HepG2 (cell line): Measurements from ENCODE around the gene LENEP. TPM values are rescaled to one million over a fixed set of nuclear protein-coding genes. Genes with fewer than 3 reads are reported as not detected.

Experiments
- BORCS8-MEF2B ChIP-seq: sonication (generic); formaldehyde crosslinking; IDR thresholded peaks from 2 replicates; pipeline ENCODE4 v1.8.0; 2022; ENCODE audit warnings: mild to moderate bottlenecking, missing genetic modification reagents
- BRCA1 ChIP-seq: sonication (generic); formaldehyde crosslinking; IDR thresholded peaks from 2 replicates; pipeline ENCODE4 v1.4.0; 2020; ENCODE audit warnings: missing genetic modification reagents
- BRD4 ChIP-seq: sonication (generic); formaldehyde crosslinking; IDR thresholded peaks from 2 replicates; pipeline ENCODE4 v1.4.0; 2020; ENCODE audit warnings: missing genetic modification reagents
- CCDC6 ChIP-seq: sonication (generic); formaldehyde crosslinking; IDR thresholded peaks from 2 replicates; pipeline ENCODE4 v1.8.1; 2022; ENCODE audit warnings: mild to moderate bottlenecking, missing genetic modification reagents, moderate library complexity
- HBP1 ChIP-seq: IDR thresholded peaks from 2 replicates; pipeline ENCODE4 v1.6.1; 2016; ENCODE audit warnings: low read depth, control low read depth
- HOXA5 ChIP-seq: sonication (generic); formaldehyde crosslinking; IDR thresholded peaks from 2 replicates; pipeline ENCODE4 v1.4.0; 2020; ENCODE audit warnings: missing genetic modification reagents
- KDM4B ChIP-seq: sonication (generic); formaldehyde crosslinking; IDR thresholded peaks from 2 replicates; pipeline ENCODE4 v1.4.0; 2020; ENCODE audit warnings: missing genetic modification reagents
- KLF12 ChIP-seq: sonication (generic); formaldehyde crosslinking; IDR thresholded peaks from 2 replicates; pipeline ENCODE4 v1.4.0; 2020; ENCODE audit warnings: missing genetic modification reagents, borderline replicate concordance
- KLF16 ChIP-seq, 2 experiments: sonication (generic) in 1 of 2; formaldehyde crosslinking in 1 of 2; IDR thresholded peaks; 2 replicates each; pipeline versions ENCODE4 v1.6.1 to v1.8.0; 2016 to 2023; ENCODE audit warnings: missing genetic modification reagents in 2 of 2, missing compliant biosample characterization in 1 of 2
- MXI1 ChIP-seq: IDR thresholded peaks from 3 replicates; pipeline ENCODE4 v1.6.1; 2012; ENCODE audit warnings: low read depth, low read length, inconsistent platforms, borderline replicate concordance
- PATZ1 ChIP-seq: sonication (generic); formaldehyde crosslinking; IDR thresholded peaks from 2 replicates; pipeline ENCODE4 v1.4.0; 2020; ENCODE audit warnings: missing genetic modification reagents
- PRDM4 ChIP-seq: sonication (generic); formaldehyde crosslinking; IDR thresholded peaks from 2 replicates; pipeline ENCODE4 v1.9.0; 2021; ENCODE audit warnings: missing genetic modification reagents, borderline replicate concordance
- RBFOX2 ChIP-seq: fragments of 200-400 bp; formaldehyde crosslinking; IDR thresholded peaks from 2 replicates; pipeline ENCODE4 v1.6.1; 2017; ENCODE audit warnings: low read depth, mild to moderate bottlenecking, low read length
- SAP130 ChIP-seq: IDR thresholded peaks from 2 replicates; pipeline ENCODE4 v1.6.1; 2016; ENCODE audit warnings: low read depth
- SNAI1 ChIP-seq: sonication (generic); formaldehyde crosslinking; IDR thresholded peaks from 2 replicates; pipeline ENCODE4 v1.5.0; 2020; ENCODE audit warnings: mild to moderate bottlenecking, missing genetic modification reagents, borderline replicate concordance
- TAF1 ChIP-seq: sonication (generic); formaldehyde crosslinking; IDR thresholded peaks from 2 replicates; pipeline ENCODE4 v1.4.0; 2020; ENCODE audit warnings: missing genetic modification reagents
- TARDBP ChIP-seq: sonication (generic); formaldehyde crosslinking; IDR thresholded peaks from 2 replicates; pipeline ENCODE4 v1.8.0; 2022; ENCODE audit warnings: mild to moderate bottlenecking, missing genetic modification reagents
- TFDP1 ChIP-seq: IDR thresholded peaks from 2 replicates; pipeline ENCODE4 v1.6.1; 2016; ENCODE audit warnings: missing compliant biosample characterization, missing genetic modification reagents, borderline replicate concordance
- ZC3H4 ChIP-seq: sonication (generic); formaldehyde crosslinking; IDR thresholded peaks from 2 replicates; pipeline ENCODE4 v1.4.0; 2020; ENCODE audit warnings: missing genetic modification reagents, borderline replicate concordance
- ZNF232 ChIP-seq: sonication (generic); formaldehyde crosslinking; IDR thresholded peaks from 2 replicates; pipeline ENCODE4 v1.4.0; 2020; ENCODE audit warnings: missing genetic modification reagents, borderline replicate concordance
- ZNF878 ChIP-seq: sonication (generic); formaldehyde crosslinking; IDR thresholded peaks from 2 replicates; pipeline ENCODE4 v1.8.1; 2023; ENCODE audit warnings: mild to moderate bottlenecking, missing genetic modification reagents, moderate library complexity
- polyA plus RNA-seq, 8 experiments: library from polyadenylated mRNA; depleted of rRNA in 3 of 8; stranded (reverse) in 7 of 8; unstranded in 1 of 8; fragments of >200 nt; fragmentation: Illumina TruSeq in 4 of 8; extraction: Trizol in 4 of 8; gene quantifications; 2 replicates each; pipeline versions ENCODE4 v1.2.1 to v1.2.3, GENCODE V29; 2011 to 2016; ENCODE audit warnings: low read depth in 4 of 8, missing spikeins in 1 of 8, mixed read lengths in 1 of 8; ENCODE audit not compliant: insufficient read depth in 1 of 8
- total RNA-seq, 5 experiments: library from RNA; depleted of rRNA; stranded (reverse); fragments of >200 nt; fragmentation: Illumina TruSeq; extraction: Trizol; gene quantifications; 2 replicates each; pipeline ENCODE4 v1.2.3, GENCODE V29; 2016; ENCODE audit warnings: low read depth in 1 of 5

Gene LENEP
- total and polyA plus RNA-seq, 2 of the 13 experiments (the other 11 are each of a cell fraction or from before 2014, with no cell fraction given) = 0.29 TPM; not detected in 1

- TF ChIP-seq KLF12 (CRISPR knock-in tag) (no peak), TARDBP (CRISPR knock-in tag) (no peak), TFDP1 (CRISPR knock-in tag) (no peak), HOXA5 (CRISPR knock-in tag) (0 out of 2 replicates have a peak, but pooled peaks have one; percentile 34), CCDC6 (0 out of 2 replicates have a peak, but pooled peaks have one; percentile 26), BORCS8-MEF2B (CRISPR knock-in tag) (0 out of 2 replicates have a peak, but pooled peaks have one; percentile 20), PRDM4 (CRISPR knock-in tag) (no peak), KDM4B (0 out of 2 replicates have a peak, but pooled peaks have one; percentile 12), BRCA1 (CRISPR knock-in tag) (0 out of 2 replicates have a peak, but pooled peaks have one; percentile 15), PATZ1 (CRISPR knock-in tag) (0 out of 2 replicates have a peak, but pooled peaks have one; percentile 43), HBP1 (CRISPR knock-in tag) (0 out of 2 replicates have a peak, but pooled peaks have one; percentile 7), KLF16 (CRISPR knock-in tag; IDR thresholded peaks at IDR 0.05) (peak in 1 of 2 experiments; percentile 22; a peak in 1 of 4 replicates), SNAI1 (CRISPR knock-in tag) (0 out of 2 replicates have a peak, but pooled peaks have one; percentile 41), MXI1 (peak; percentile 22; the same call in 1 of the 3 replicates), TAF1 (CRISPR knock-in tag) (no peak), RBFOX2 (peak; percentile 39; the same call in 1 of the 2 replicates), ZNF878 (CRISPR knock-in tag) (peak; percentile 47; the same call in 1 of the 2 replicates), ZNF232 (CRISPR knock-in tag) (0 out of 2 replicates have a peak, but pooled peaks have one; percentile 6), SAP130 (CRISPR knock-in tag) (0 out of 2 replicates have a peak, but pooled peaks have one; percentile 11), ZC3H4 (peak; percentile 47; the same call in 1 of the 2 replicates), BRD4 (peak; percentile 40; the same call in 1 of the 2 replicates)
These were observed 17.9 kb upstream of the LENEP start (continued) for GRCh38 chr1:154975409-154976059.
